Parathyroid adenoma (tissue), 2 donors: Measurements from ENCODE around the gene ESRRA.

Experiments used
- H2AFZ ChIP-seq: fragments of 300-600 bp; sonication (generic); one replicate; pipeline ENCODE4 v1.7.0; 2017; ENCODE audit warnings: antibody characterized with exemption, mild to moderate bottlenecking
- H3K27ac ChIP-seq: fragments of 300-600 bp; sonication (generic); one replicate; pipeline ENCODE4 v1.7.0; 2017
- H3K27me3 ChIP-seq: fragments of 300-600 bp; sonication (generic); one replicate; pipeline ENCODE4 v1.7.0; 2017; ENCODE audit warnings: low read length; ENCODE audit not compliant: control insufficient read depth, insufficient read depth
- H3K36me3 ChIP-seq: fragments of 300-600 bp; sonication (generic); one replicate; pipeline ENCODE4 v1.7.0; 2017; ENCODE audit warnings: low read length; ENCODE audit not compliant: control insufficient read depth, insufficient read depth
- H3K4me1 ChIP-seq: fragments of 300-600 bp; sonication (generic); one replicate; pipeline ENCODE4 v1.7.0; 2017; ENCODE audit warnings: control low read depth
- H3K4me2 ChIP-seq: fragments of 300-600 bp; sonication (generic); one replicate; pipeline ENCODE4 v1.7.0; 2017; ENCODE audit warnings: low read length
- H3K4me3 ChIP-seq: fragments of 300-600 bp; sonication (generic); one replicate; pipeline ENCODE4 v1.7.0; 2017; ENCODE audit warnings: low read depth, low read length
- H3K79me2 ChIP-seq: fragments of 300-600 bp; sonication (generic); one replicate; pipeline ENCODE4 v1.7.0; 2017; ENCODE audit warnings: control low read depth
- H3K9ac ChIP-seq: fragments of 300-600 bp; sonication (generic); one replicate; pipeline ENCODE4 v1.7.0; 2017; ENCODE audit warnings: mild to moderate bottlenecking
- H3K9me3 ChIP-seq: fragments of 300-600 bp; sonication (generic); one replicate; pipeline ENCODE4 v1.7.0; 2017; ENCODE audit warnings: low read length; ENCODE audit not compliant: control insufficient read depth
- TF ChIP-seq, protein P1 (sequence below): fragments of 300-600 bp; sonication (generic); IDR thresholded peaks from one replicate; pipeline ENCODE4 v1.7.0; 2017; ENCODE audit warnings: antibody characterized with exemption, mild to moderate bottlenecking
- donor health status: primary hyperparathyroidism.

Gene ESRRA

DNA sequence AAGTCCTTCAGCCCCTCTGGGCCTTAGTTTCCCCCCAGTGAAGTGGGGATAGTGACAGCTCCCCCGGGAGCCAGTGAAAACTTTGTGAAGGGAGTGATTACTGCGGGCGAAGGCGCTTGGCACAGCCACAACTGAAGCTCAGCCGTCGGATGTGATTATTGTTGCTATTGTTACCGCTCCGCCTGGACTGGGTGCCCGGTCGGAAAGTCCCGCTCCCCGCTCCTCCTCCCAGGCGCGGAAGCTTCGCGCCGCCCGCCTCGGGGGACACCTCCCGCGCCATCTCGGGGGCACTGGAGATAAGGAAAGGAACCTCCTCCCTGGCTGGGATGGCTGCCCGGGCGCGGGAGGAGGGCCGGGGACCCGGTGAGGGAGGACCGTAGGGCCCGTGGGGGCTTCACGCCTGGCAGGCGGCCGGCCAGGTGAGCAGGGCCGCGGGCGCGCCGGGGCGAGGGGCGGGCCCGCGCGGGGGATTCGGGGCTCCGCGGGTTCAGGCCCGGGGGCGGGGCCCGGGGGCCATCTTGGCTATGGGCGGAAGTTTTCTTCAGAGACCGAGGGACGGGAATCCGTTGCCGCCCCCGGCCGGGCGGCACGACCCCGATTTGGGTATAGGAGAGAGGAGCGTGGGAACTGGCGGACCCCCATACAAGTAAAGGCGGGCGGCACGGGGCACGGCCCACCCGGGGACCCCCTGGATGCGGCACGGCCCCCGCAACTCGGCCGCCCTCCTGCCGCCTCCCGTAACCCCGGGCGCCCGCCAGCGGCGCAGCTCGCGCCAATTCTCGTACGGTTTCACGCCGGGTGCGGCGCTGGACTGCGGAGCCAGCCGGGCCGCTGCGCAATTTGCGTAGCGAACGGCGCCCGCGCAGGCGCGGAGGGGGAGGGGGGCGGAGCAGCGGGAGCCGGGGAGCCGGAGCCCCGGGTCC lies 20.1 kb upstream of the ESRRA start, which contains the start of gene GPR137:
TSS of gene GPR137 (plus strand) at position 887 of the 923 bp plus-strand sequence. CDS start 677 bp downstream, outside the sequence.
- TF ChIP-seq, protein P1, sequence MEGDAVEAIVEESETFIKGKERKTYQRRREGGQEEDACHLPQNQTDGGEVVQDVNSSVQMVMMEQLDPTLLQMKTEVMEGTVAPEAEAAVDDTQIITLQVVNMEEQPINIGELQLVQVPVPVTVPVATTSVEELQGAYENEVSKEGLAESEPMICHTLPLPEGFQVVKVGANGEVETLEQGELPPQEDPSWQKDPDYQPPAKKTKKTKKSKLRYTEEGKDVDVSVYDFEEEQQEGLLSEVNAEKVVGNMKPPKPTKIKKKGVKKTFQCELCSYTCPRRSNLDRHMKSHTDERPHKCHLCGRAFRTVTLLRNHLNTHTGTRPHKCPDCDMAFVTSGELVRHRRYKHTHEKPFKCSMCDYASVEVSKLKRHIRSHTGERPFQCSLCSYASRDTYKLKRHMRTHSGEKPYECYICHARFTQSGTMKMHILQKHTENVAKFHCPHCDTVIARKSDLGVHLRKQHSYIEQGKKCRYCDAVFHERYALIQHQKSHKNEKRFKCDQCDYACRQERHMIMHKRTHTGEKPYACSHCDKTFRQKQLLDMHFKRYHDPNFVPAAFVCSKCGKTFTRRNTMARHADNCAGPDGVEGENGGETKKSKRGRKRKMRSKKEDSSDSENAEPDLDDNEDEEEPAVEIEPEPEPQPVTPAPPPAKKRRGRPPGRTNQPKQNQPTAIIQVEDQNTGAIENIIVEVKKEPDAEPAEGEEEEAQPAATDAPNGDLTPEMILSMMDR: no peak
- peak within 1 kb of the TSS; percentile 81 for H3K4me3 ChIP-seq
- peak within 1 kb of the TSS; percentile 97 for H3K27ac ChIP-seq
- peak within 1 kb of the TSS; percentile 77 for H3K4me2 ChIP-seq
- H3K9ac ChIP-seq: no peak within 1 kb of the TSS
- H3K36me3 ChIP-seq: no peaks in the 10 kb centered on the region
- peaks cover 6% of the 10 kb centered on the region for H3K4me1 ChIP-seq
- H3K27me3 ChIP-seq: no peaks in the 10 kb centered on the region
- H3K79me2 ChIP-seq: peaks cover 24% of the 10 kb centered on the region
- H2AFZ ChIP-seq: peak within 1 kb of the TSS; percentile 82
- H3K9me3 ChIP-seq: no peaks in the 10 kb centered on the region

GRCh38 chr11:64285885-64286800 lies 19.2 kb upstream of the ESRRA start:
- Histone ChIP-seq H3K36me3 (no peaks in the 10 kb centered on the region), H3K4me3 (peak overlapping the region; percentile 81), H3K4me1 (peaks cover 6% of the 10 kb centered on the region), H3K27ac (peak overlapping the region; percentile 97), H2AFZ (peak overlapping the region; percentile 82), H3K4me2 (peak overlapping the region; percentile 77), H3K9ac (no peak overlapping the region), H3K79me2 (peaks cover 24% of the 10 kb centered on the region), H3K27me3 (no peaks in the 10 kb centered on the region), H3K9me3 (no peaks in the 10 kb centered on the region)
- TF ChIP-seq, protein P1: peak; percentile 11

DNA sequence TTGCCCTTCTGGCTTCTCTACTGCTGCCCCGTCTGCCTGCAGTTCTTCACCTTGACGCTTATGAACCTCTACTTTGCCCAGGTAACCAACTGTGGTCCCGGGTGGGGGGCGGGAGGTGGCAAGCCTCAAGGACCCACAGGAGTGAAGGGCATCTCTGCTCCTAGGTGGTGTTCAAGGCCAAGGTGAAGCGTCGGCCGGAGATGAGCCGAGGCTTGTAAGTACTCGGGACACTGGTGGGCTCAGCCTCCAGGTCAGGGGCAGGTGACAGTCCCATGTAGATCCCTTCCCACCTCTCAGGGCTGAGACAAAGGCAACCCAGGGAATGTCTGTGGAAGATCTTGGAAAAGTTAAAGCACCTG lies 18.5 kb upstream of the ESRRA start:
- no peak overlapping the region for H2AFZ ChIP-seq
- H3K4me3 ChIP-seq: no peak overlapping the region
- H3K27ac ChIP-seq: no peak overlapping the region
- peaks cover 20% of the 10 kb centered on the region for H3K79me2 ChIP-seq
- no peaks in the 10 kb centered on the region for H3K27me3 ChIP-seq
- H3K4me2 ChIP-seq: no peak overlapping the region
- no peaks in the 10 kb centered on the region for H3K9me3 ChIP-seq
- no peak overlapping the region for H3K9ac ChIP-seq
- peaks cover 6% of the 10 kb centered on the region for H3K4me1 ChIP-seq
- H3K36me3 ChIP-seq: no peaks in the 10 kb centered on the region
- TF ChIP-seq, protein P1: no peak

DNA sequence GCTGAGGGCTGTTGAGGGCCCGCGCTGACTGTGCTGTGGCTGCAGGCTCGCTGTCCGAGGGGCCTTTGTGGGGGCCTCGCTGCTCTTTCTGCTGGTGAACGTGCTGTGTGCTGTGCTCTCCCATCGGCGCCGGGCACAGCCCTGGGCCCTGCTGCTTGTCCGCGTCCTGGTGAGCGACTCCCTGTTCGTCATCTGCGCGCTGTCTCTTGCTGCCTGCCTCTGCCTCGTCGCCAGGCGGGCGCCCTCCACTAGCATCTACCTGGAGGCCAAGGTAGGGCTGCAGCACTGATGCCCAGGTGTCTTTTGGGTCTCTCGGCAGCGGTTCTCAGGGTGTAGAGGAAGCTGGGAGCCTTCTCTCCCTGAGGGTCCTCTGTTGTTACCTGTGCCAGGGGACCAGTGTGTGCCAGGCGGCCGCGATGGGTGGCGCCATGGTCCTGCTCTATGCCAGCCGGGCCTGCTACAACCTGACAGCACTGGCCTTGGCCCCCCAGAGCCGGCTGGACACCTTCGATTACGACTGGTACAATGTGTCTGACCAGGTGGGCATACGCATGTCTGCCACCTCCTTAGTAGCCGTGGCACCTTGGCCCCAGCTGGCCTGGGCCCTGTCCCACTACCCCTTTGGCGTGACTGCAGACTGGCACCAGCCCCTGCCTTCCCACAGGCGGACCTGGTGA lies 17.5 kb upstream of the ESRRA start:
- Histone ChIP-seq H3K27ac (no peak overlapping the region), H3K27me3 (no peaks in the 10 kb centered on the region), H3K36me3 (no peaks in the 10 kb centered on the region), H2AFZ (no peak overlapping the region), H3K9me3 (no peaks in the 10 kb centered on the region), H3K79me2 (peaks cover 15% of the 10 kb centered on the region), H3K4me2 (no peak overlapping the region), H3K4me3 (no peak overlapping the region), H3K9ac (no peak overlapping the region), H3K4me1 (peaks cover 6% of the 10 kb centered on the region)
- TF ChIP-seq, protein P1: no peak
